NB4 (cell line): ENCODE results near the gene STRAP.

Experiments used
- DNase-seq: peaks from one replicate; pipeline ENCODE4 v3.0.0; 2010; ENCODE audit warnings: low read depth
- H3K4me3 ChIP-seq: one replicate; pipeline ENCODE4 v1.5.1; 2011; ENCODE audit warnings: mild to moderate bottlenecking, low read depth, low read length, moderate library complexity
- CTCF ChIP-seq: IDR thresholded peaks from one replicate; pipeline ENCODE4 v1.5.1; 2012; ENCODE audit warnings: low read depth, low read length
- MAX ChIP-seq: IDR thresholded peaks from 2 replicates; pipeline ENCODE4 v1.6.1; 2011; ENCODE audit warnings: low read depth, low read length
- MYC ChIP-seq: IDR thresholded peaks from 2 replicates; pipeline ENCODE4 v1.6.1; 2011; ENCODE audit warnings: low read depth, low read length
- POLR2A ChIP-seq: IDR thresholded peaks from 2 replicates; pipeline ENCODE4 v1.6.1; 2011; ENCODE audit warnings: mild to moderate bottlenecking; ENCODE audit not compliant: insufficient read length; ENCODE audit errors: extremely low read depth

Gene STRAP

GRCh38 chr12:15928870-15929571 is 46.8 kb downstream of the STRAP start:
- DNase-seq, result no peak
- H3K4me3 ChIP-seq, result no peak overlapping the region
- TF ChIP-seq MYC (no peak), POLR2A (no peak), CTCF (no peak), MAX (no peak)

GRCh38 chr12:15931590-15932053 is 49.4 kb downstream of the STRAP start:
- TF ChIP-seq POLR2A (no peak), MAX (no peak), CTCF (no peak), MYC (no peak)
- peak; percentile 46 for DNase-seq
- H3K4me3 ChIP-seq, result no peak overlapping the region

- no peak for DNase-seq
- no peak for TF ChIP-seq MYC
- TF ChIP-seq MAX, result no peak
- no peak for TF ChIP-seq CTCF
- TF ChIP-seq POLR2A, result no peak
- no peak overlapping the region for H3K4me3 ChIP-seq
Measured at GRCh38 chr12:15932327-15932726, 50.1 kb downstream of the STRAP start.

- no peak for TF ChIP-seq MAX
- TF ChIP-seq POLR2A, result no peak
- no peak for TF ChIP-seq CTCF
- H3K4me3 ChIP-seq, result no peak overlapping the region
- DNase-seq, result no peak
Measured at GRCh38 chr12:15932971-15933370, 50.8 kb downstream of the STRAP start.

- no peak for TF ChIP-seq MYC
- TF ChIP-seq CTCF, result no peak
- TF ChIP-seq MAX, result no peak
- TF ChIP-seq POLR2A, result no peak
- no peak for DNase-seq
- no peak overlapping the region for H3K4me3 ChIP-seq
Measured at GRCh38 chr12:15933751-15934150, 51.6 kb downstream of the STRAP start.
